Mesothelial cell of epicardium (in vitro differentiated cells): ENCODE data around the gene SLC6A15. TPM values are rescaled to one million over a fixed set of nuclear protein-coding genes. Genes with fewer than 3 reads are reported as not detected.

Source experiments
- DNase-seq, 2 experiments: peaks; one replicate each; pipeline ENCODE4 v3.0.0; 2021; ENCODE audit warnings: low spot score in 2 of 2; ENCODE audit not compliant: unreplicated experiment in 2 of 2
- H3K27ac Mint-ChIP-seq: 2 replicates; pipeline ENCODE4 v1.8.0; 2021; ENCODE audit warnings: mixed read lengths
- H3K27me3 Mint-ChIP-seq: 2 replicates; pipeline ENCODE4 v1.8.0; 2021; ENCODE audit warnings: low read depth, mixed read lengths
- H3K36me3 Mint-ChIP-seq: 2 replicates; pipeline ENCODE4 v1.8.0; 2021; ENCODE audit warnings: mixed read lengths
- H3K4me1 Mint-ChIP-seq: 2 replicates; pipeline ENCODE4 v1.8.0; 2021; ENCODE audit warnings: mixed read lengths
- H3K4me3 Mint-ChIP-seq: 2 replicates; pipeline ENCODE4 v1.8.0; 2021; ENCODE audit warnings: mild to moderate bottlenecking, moderate library complexity, mixed read lengths
- H3K9me3 Mint-ChIP-seq: 2 replicates; pipeline ENCODE4 v1.8.0; 2021; ENCODE audit warnings: mixed read lengths
- total RNA-seq: library from RNA; stranded (reverse); gene quantifications from 3 replicates; pipeline ENCODE4 v1.2.1, GENCODE V29; 2021
- TF ChIP-seq, protein P1 (sequence below): fragments of 200-600 bp; sonication (generic); IDR thresholded peaks from one replicate; pipeline ENCODE4 v1.5.0; 2021; ENCODE audit warnings: antibody characterized with exemption; ENCODE audit not compliant: unreplicated experiment

Gene SLC6A15
- total RNA-seq, 1 donor from 2014 or later: 9.6 TPM

DNA sequence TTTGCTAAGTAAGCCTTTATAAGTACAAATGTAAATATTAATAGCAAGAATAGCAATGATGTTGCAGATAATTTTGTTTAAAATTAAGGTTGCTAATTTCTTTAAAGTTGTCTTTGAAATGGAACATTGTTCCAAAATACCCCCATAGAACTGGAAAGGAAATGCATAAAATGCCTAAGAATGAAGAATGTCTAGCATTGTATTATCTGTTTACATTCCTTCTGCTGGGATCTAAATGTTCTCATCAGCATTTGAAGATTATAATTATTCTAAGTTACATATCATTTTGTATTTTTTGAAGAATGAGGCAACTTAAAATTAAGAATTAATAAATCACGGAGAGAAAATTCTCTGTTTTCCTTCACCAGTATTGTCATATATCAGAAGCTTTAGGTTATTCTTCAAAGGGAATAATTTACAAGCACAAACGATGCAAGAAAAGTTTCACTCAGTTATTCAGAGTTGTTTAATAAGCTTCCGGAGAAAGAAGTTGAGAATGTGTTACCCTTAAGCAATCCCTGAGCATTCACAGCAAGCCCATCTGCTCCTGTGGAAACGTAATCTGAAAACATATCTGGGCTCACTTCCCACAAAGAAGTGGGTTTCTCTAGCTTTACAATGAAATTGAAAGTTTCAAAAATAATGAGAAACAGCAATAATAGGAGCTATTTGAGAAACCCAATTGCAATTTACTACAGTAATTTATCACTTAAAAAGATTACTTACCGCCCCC, 21.3 kb downstream of the SLC6A15 start:
- DNase-seq: no peak
- no peak overlapping the region for H3K27ac Mint-ChIP-seq
- H3K4me1 Mint-ChIP-seq: no peaks in the 10 kb centered on the region
- H3K9me3 Mint-ChIP-seq: no peaks in the 10 kb centered on the region
- no peaks in the 10 kb centered on the region for H3K36me3 Mint-ChIP-seq
- no peaks in the 10 kb centered on the region for H3K27me3 Mint-ChIP-seq
- TF ChIP-seq, protein P1, sequence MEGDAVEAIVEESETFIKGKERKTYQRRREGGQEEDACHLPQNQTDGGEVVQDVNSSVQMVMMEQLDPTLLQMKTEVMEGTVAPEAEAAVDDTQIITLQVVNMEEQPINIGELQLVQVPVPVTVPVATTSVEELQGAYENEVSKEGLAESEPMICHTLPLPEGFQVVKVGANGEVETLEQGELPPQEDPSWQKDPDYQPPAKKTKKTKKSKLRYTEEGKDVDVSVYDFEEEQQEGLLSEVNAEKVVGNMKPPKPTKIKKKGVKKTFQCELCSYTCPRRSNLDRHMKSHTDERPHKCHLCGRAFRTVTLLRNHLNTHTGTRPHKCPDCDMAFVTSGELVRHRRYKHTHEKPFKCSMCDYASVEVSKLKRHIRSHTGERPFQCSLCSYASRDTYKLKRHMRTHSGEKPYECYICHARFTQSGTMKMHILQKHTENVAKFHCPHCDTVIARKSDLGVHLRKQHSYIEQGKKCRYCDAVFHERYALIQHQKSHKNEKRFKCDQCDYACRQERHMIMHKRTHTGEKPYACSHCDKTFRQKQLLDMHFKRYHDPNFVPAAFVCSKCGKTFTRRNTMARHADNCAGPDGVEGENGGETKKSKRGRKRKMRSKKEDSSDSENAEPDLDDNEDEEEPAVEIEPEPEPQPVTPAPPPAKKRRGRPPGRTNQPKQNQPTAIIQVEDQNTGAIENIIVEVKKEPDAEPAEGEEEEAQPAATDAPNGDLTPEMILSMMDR: no peak
- H3K4me3 Mint-ChIP-seq: no peak overlapping the region

DNA sequence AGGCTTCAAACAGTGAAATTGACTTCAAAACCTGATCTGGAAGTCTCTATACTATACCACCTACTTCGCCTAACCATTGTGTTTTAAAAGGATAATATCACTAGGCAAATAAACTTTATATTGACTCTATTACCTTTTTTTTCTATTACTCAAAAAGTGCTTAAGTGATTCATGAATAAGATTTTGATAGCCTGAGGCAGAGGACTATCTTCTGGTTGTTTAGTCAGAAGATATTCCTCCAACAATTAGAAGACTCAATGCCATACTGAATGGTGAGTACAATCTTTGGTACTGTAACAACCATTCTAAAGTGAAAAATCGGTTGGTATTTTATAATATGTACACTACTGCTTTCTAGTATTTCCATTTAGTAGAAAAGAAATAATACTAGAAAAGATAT, 22.8 kb downstream of the SLC6A15 start:
- no peak overlapping the region for H3K27ac Mint-ChIP-seq
- H3K36me3 Mint-ChIP-seq: no peaks in the 10 kb centered on the region
- no peak overlapping the region for H3K4me3 Mint-ChIP-seq
- no peaks in the 10 kb centered on the region for H3K9me3 Mint-ChIP-seq
- TF ChIP-seq, protein P1: no peak
- no peaks in the 10 kb centered on the region for H3K4me1 Mint-ChIP-seq
- no peak for DNase-seq
- no peaks in the 10 kb centered on the region for H3K27me3 Mint-ChIP-seq

DNA sequence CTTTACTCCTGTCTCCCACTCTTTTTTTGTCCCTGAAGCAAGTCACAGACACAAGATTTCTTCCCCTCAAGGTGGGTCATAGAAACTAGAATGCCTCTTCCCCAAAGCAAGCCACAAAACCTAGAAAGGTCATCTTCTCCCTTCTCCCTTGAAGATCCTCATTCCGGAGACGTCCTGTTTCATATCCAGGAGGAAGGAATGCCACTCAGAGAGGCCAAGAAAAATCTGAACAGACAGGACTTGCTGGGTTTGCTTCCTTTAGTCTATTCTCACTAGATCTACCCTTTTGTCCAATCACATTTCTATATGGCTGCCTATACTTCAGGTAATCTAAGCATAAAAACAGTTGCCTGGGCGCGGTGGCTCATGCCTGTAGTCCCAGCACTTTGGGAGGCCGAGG, 23.7 kb downstream of the SLC6A15 start:
- Mint-ChIP-seq H3K4me1 (no peaks in the 10 kb centered on the region), H3K4me3 (no peak overlapping the region), H3K27ac (no peak overlapping the region), H3K36me3 (no peaks in the 10 kb centered on the region), H3K27me3 (no peaks in the 10 kb centered on the region), H3K9me3 (no peaks in the 10 kb centered on the region)
- TF ChIP-seq, protein P1: no peak
- DNase-seq: no peak

DNA sequence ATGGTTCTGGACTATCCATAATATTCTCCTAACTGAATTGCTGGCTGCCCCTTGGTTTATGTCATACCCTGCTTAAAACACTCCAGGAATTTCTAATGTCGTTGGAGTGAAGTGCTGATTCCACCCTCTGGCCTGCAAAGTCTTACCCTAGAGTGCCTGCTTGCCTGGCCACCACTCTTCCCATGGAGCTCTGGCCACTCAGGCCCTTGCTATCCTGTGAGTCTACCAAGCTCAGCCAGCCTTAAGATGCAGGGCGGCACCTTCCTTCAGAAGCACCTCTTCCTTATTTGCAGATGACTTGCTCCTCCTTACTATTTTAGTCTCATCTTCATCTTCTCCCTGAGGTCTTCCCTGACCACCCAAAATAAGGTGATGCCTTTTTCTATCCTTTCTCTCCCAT, 35.3 kb downstream of the SLC6A15 start:
- Mint-ChIP-seq H3K27me3 (no peaks in the 10 kb centered on the region), H3K27ac (no peak overlapping the region), H3K36me3 (no peaks in the 10 kb centered on the region), H3K9me3 (no peaks in the 10 kb centered on the region), H3K4me1 (no peaks in the 10 kb centered on the region), H3K4me3 (no peak overlapping the region)
- TF ChIP-seq, protein P1: no peak
- no peak for DNase-seq

DNA sequence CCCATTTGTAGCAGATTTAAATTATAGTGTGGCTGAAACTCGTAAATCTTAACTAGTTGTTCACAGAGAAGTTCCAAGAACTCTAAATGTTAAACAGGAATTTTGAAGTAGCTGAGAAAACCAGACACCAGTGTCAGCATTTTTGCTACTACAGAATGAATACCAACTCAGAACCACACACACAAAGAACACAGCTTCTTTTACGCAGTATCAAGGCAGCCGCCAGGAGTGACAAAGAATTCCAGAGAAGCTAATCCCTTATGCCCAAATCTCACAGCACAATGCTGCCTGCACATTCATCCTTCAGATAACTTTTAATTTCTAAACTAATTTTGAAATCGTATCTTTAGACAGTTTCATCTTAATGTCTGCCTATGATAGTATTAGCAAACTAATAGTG, 37.4 kb downstream of the SLC6A15 start:
- Mint-ChIP-seq H3K4me3 (no peak overlapping the region), H3K27me3 (no peaks in the 10 kb centered on the region), H3K36me3 (no peaks in the 10 kb centered on the region), H3K4me1 (no peaks in the 10 kb centered on the region), H3K9me3 (no peaks in the 10 kb centered on the region), H3K27ac (no peak overlapping the region)
- DNase-seq: no peak
- TF ChIP-seq, protein P1: no peak

DNA sequence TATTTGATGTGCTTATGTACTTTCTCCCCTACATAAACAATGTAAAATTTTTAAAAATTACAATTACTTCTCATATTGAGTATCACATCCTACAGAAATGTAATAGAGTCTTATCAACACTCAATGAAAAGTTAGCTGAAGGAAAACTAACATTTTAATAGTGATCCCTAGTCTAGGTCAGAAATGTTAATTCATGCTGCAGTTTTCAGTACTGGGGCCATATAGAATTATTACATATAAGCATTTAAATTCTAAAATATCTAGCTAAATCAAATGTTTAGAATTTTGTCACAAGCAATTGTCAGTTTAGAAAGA, 37.8 kb downstream of the SLC6A15 start:
- Mint-ChIP-seq H3K9me3 (no peaks in the 10 kb centered on the region), H3K4me1 (no peaks in the 10 kb centered on the region), H3K27ac (no peak overlapping the region), H3K27me3 (no peaks in the 10 kb centered on the region), H3K4me3 (no peak overlapping the region), H3K36me3 (no peaks in the 10 kb centered on the region)
- TF ChIP-seq, protein P1: no peak
- DNase-seq: no peak
